B cell (primary cell): ENCODE data around the gene SERPINA10. TPM values are rescaled to one million over a fixed set of nuclear protein-coding genes. Genes with fewer than 3 reads are reported as not detected.

Experiments used
- ATAC-seq: fragments of 200-7000 bp; cut with Tn5 transposase; one replicate; pipeline ENCODE4 v1.10.0; 2021; ENCODE audit warnings: low read depth, mild to moderate bottlenecking, moderate number of reproducible peaks, moderate library complexity
- CTCF ChIA-PET: fragments of 350-600 bp; sonication (Branson Sonifier 250); formaldehyde crosslinking; loops from one replicate; lab custom pipeline; 2021; ENCODE audit warnings: antibody characterized with exemption, inconsistent platforms; lab: Charles Lee
- POLR2A ChIA-PET: fragments of 350-600 bp; sonication (Branson Sonifier 250); formaldehyde crosslinking; loops from one replicate; lab custom pipeline; 2021; ENCODE audit warnings: antibody characterized with exemption; lab: Charles Lee
- DNase-seq: peaks from one replicate; pipeline ENCODE4 v3.0.0; 2013
- H2AFZ ChIP-seq: 2 replicates; pipeline ENCODE4 v1.6.1; 2012; ENCODE audit warnings: mild to moderate bottlenecking, low read depth, low read length; ENCODE audit not compliant: insufficient read depth, poor library complexity, severe bottlenecking
- H3K27ac ChIP-seq, 2 donors: 1 replicate in 1 of 2; 2 replicates in 1 of 2; pipeline ENCODE4 v1.5.1; 2012 to 2013; ENCODE audit warnings: low read length in 2 of 2, mild to moderate bottlenecking in 2 of 2, moderate library complexity in 1 of 2
- H3K27me3 ChIP-seq, 4 experiments: fragments of 200-600 bp in 1 of 4; sonication (generic) in 1 of 4; replicated peaks in 1 of 4; 1 replicate in 2 of 4; 2 replicates in 2 of 4; pipeline versions ENCODE4 v1.6.1 to v1.7.0; 2013 to 2016; ENCODE audit warnings: low read length in 3 of 4, mild to moderate bottlenecking in 2 of 4, mixed read lengths in 1 of 4, moderate library complexity in 1 of 4; ENCODE audit not compliant: insufficient read depth in 4 of 4, control insufficient read depth in 3 of 4; ENCODE audit errors: control extremely low read depth in 1 of 4
- H3K36me3 ChIP-seq, 2 experiments: replicated peaks in 1 of 2; 1 replicate in 1 of 2; 2 replicates in 1 of 2; pipeline versions ENCODE4 v1.6.1 to v1.7.1; 2013; ENCODE audit warnings: low read length in 1 of 2; ENCODE audit not compliant: insufficient read depth in 2 of 2, control insufficient read depth in 1 of 2; ENCODE audit errors: control extremely low read depth in 1 of 2, extremely low read depth in 1 of 2
- H3K4me1 ChIP-seq, 2 donors: fragments of 200-600 bp in 1 of 2; sonication (generic) in 1 of 2; 1 replicate in 1 of 2; 2 replicates in 1 of 2; pipeline versions ENCODE4 v1.5.1 to v1.6.1; 2013 to 2017; ENCODE audit warnings: low read length in 2 of 2; ENCODE audit not compliant: control insufficient read depth in 2 of 2, insufficient read depth in 2 of 2
- H3K4me2 ChIP-seq: replicated peaks from 2 replicates; pipeline ENCODE3; 2012; ENCODE audit warnings: mild to moderate bottlenecking, low read depth, low read length; ENCODE audit not compliant: poor library complexity, severe bottlenecking
- H3K4me3 ChIP-seq, 5 experiments: fragments of 200-600 bp in 1 of 5; sonication (generic) in 1 of 5; 1 replicate in 3 of 5; 2 replicates in 2 of 5; pipeline versions ENCODE4 v1.5.1 to v1.7.0; 2011 to 2016; ENCODE audit warnings: low read length in 4 of 5, mild to moderate bottlenecking in 4 of 5, low read depth in 2 of 5, control low read depth in 1 of 5, moderate library complexity in 1 of 5; ENCODE audit not compliant: insufficient read depth in 1 of 5; ENCODE audit errors: control extremely low read depth in 1 of 5, extremely low read depth in 1 of 5
- H3K79me2 ChIP-seq: fragments of 200-600 bp; sonication (generic); one replicate; pipeline ENCODE4 v1.6.0; 2016; ENCODE audit warnings: low read length; ENCODE audit not compliant: control insufficient read depth, insufficient read depth
- H3K9ac ChIP-seq: fragments of 200-600 bp; sonication (generic); 2 replicates; pipeline ENCODE4 v1.6.1; 2017; ENCODE audit warnings: mild to moderate bottlenecking, low read length, moderate library complexity
- H3K9me3 ChIP-seq, 3 donors: one replicate each; pipeline versions ENCODE4 v1.6.1 to v1.7.1; 2013; ENCODE audit warnings: low read length in 2 of 3; ENCODE audit not compliant: control insufficient read depth in 2 of 3, insufficient read depth in 1 of 3; ENCODE audit errors: control extremely low read depth in 1 of 3
- H4K20me1 ChIP-seq: 2 replicates; pipeline ENCODE4 v1.6.0; 2012; ENCODE audit warnings: mild to moderate bottlenecking, low read length; ENCODE audit not compliant: insufficient read depth, control insufficient read depth, poor library complexity, severe bottlenecking
- H3K27ac Mint-ChIP-seq: one replicate; pipeline ENCODE4 v1.8.0; 2021; ENCODE audit warnings: mixed read lengths
- H3K27me3 Mint-ChIP-seq: one replicate; pipeline ENCODE4 v1.8.0; 2021; ENCODE audit warnings: mixed read lengths
- H3K4me1 Mint-ChIP-seq: one replicate; pipeline ENCODE4 v1.8.0; 2021; ENCODE audit warnings: mixed read lengths
- H3K4me3 Mint-ChIP-seq: one replicate; pipeline ENCODE4 v1.8.0; 2021; ENCODE audit warnings: mixed read lengths
- H3K9me3 Mint-ChIP-seq: one replicate; pipeline ENCODE4 v1.8.0; 2022; ENCODE audit warnings: mixed read lengths; ENCODE audit not compliant: insufficient read depth
- CTCF ChIP-seq: fragments of 200-600 bp; IDR thresholded peaks from one replicate; pipeline ENCODE4 v1.8.0; 2022; ENCODE audit warnings: antibody characterized with exemption, mild to moderate bottlenecking
- EZH2 ChIP-seq: IDR thresholded peaks from 2 replicates; pipeline ENCODE4 v1.6.1; 2012; ENCODE audit warnings: borderline replicate concordance, low read depth, mild to moderate bottlenecking, moderate library complexity, low read length; ENCODE audit not compliant: insufficient read depth, poor library complexity, severe bottlenecking
- WGBS: methylation state at CpG from one replicate; pipeline ENCODE4 v1.1.5; 2013; ENCODE audit warnings: missing lambda C conversion rate; ENCODE audit not compliant: insufficient coverage; 5-methylcytosine and 5-hydroxymethylcytosine counted together
- intact Hi-C: fragments of 100-400 bp; cut with micrococcal nuclease; formaldehyde crosslinking; loops from one replicate; pipeline ENCODE4 v1.10.0; 2022
- polyA plus RNA-seq: library from polyadenylated mRNA; depleted of rRNA; stranded (reverse); fragments of >200 nt; gene quantifications from 2 replicates; pipeline ENCODE4 v1.2.3, GENCODE V29; 2012
- total RNA-seq, 2 donors: library from RNA; stranded (reverse); fragments of 120-200 nt in 1 of 2; gene quantifications; 1 replicate in 1 of 2; 2 replicates in 1 of 2; pipeline versions ENCODE4 v1.2.3 to v1.2.4, GENCODE V29; 2013 to 2022

SERPINA10 gene
- total and polyA plus RNA-seq, 2 donors (not counting 1 experiment from before 2014, with no cell fraction given): not detected

- POLR2A ChIA-PET: no interaction called here
Measured at GRCh38 chr14:94237983-94238382, 55.1 kb downstream of the SERPINA10 start.

GRCh38 chr14:94237046-94237445, 56.0 kb downstream of the SERPINA10 start:
- Histone ChIP-seq H3K27ac (no peak overlapping the region), H3K79me2 (no peaks in the 10 kb centered on the region), H3K27me3 (peaks cover 0 to 3% (median 0%) of the 10 kb centered on the region in 4 experiments), H4K20me1 (no peaks in the 10 kb centered on the region), H3K9me3 (peaks cover 0 to 5% (median 0%) of the 10 kb centered on the region in 3 donors), H3K4me1 (no peaks in the 10 kb centered on the region), H2AFZ (no peak overlapping the region), H3K36me3 (no peaks in the 10 kb centered on the region), H3K4me2 (no peak overlapping the region), H3K4me3 (no peak overlapping the region), H3K9ac (no peak overlapping the region)
- intact Hi-C loops: no loop called here
- no peak overlapping the region for H3K27ac Mint-ChIP-seq
- no peak for DNase-seq
- POLR2A ChIA-PET: no interaction called here
- peaks cover 4% of the 10 kb centered on the region for H3K27me3 Mint-ChIP-seq
- H3K9me3 Mint-ChIP-seq: no peaks in the 10 kb centered on the region
- CTCF ChIA-PET: no interaction called here
- peaks cover 6% of the 10 kb centered on the region for H3K4me1 Mint-ChIP-seq
- no peak for TF ChIP-seq EZH2
- no peak for TF ChIP-seq CTCF
- no peak for ATAC-seq
- H3K4me3 Mint-ChIP-seq: no peak overlapping the region

More at GRCh38 chr14:94237983-94238382, 55.1 kb downstream of the SERPINA10 start:
- Mint-ChIP-seq H3K27ac (no peak overlapping the region), H3K9me3 (no peaks in the 10 kb centered on the region), H3K27me3 (peaks cover 4% of the 10 kb centered on the region), H3K4me1 (peaks cover 6% of the 10 kb centered on the region), H3K4me3 (no peak overlapping the region)
- Histone ChIP-seq H4K20me1 (no peaks in the 10 kb centered on the region), H2AFZ (no peak overlapping the region), H3K4me1 (no peaks in the 10 kb centered on the region), H3K9me3 (peaks cover 0 to 5% (median 0%) of the 10 kb centered on the region in 3 donors), H3K79me2 (no peaks in the 10 kb centered on the region), H3K4me2 (no peak overlapping the region), H3K27me3 (no peaks in the 10 kb centered on the region), H3K36me3 (no peaks in the 10 kb centered on the region), H3K27ac (no peak overlapping the region), H3K9ac (no peak overlapping the region), H3K4me3 (no peak overlapping the region)
- TF ChIP-seq EZH2: no peak
- no peak for TF ChIP-seq CTCF
- WGBS: no CpG with 5 or more reads among the region's 4 CpGs
- ATAC-seq (no peak), DNase-seq (no peak)
- intact Hi-C loops: no loop called here
- CTCF ChIA-PET: no interaction called here

Other genes with a start within 250 kb of the SERPINA10 start
- 191 and 211 TPM in 2 replicates for gene DDX24, start 212.1 kb downstream of the SERPINA10 start, total RNA-seq
- 145 and 265 TPM in 2 replicates for gene DDX24, start 212.1 kb downstream of the SERPINA10 start, polyA plus RNA-seq
- 6.7 and 8.9 TPM in 2 replicates for gene IFI27L1, start 212.0 kb downstream of the SERPINA10 start, total RNA-seq
- 6.5 and 6.7 TPM in 2 replicates for gene IFI27L1, start 212.0 kb downstream of the SERPINA10 start, polyA plus RNA-seq
- 0.27 and 0.81 TPM in 2 replicates for gene IFI27, start 182.5 kb downstream of the SERPINA10 start, total RNA-seq
- 0.15 and 0.52 TPM in 2 replicates for gene IFI27, start 182.5 kb downstream of the SERPINA10 start, polyA plus RNA-seq
- 30.2 and 31.4 TPM in 2 replicates for gene IFI27L2, start 163.7 kb downstream of the SERPINA10 start, total RNA-seq
- 33.2 and 57.4 TPM in 2 replicates for gene IFI27L2, start 163.7 kb downstream of the SERPINA10 start, polyA plus RNA-seq
- gene PPP4R4, start 118.9 kb downstream of the SERPINA10 start, total RNA-seq: not detected in 2 replicates
- 0.03 TPM in 1 of 2 replicates, not detected in the other for gene PPP4R4, start 118.9 kb downstream of the SERPINA10 start, polyA plus RNA-seq
- not detected in 2 replicates for gene SERPINA6, start 30.1 kb upstream of the SERPINA10 start, total RNA-seq
- not detected in 2 replicates for gene SERPINA6, start 30.1 kb upstream of the SERPINA10 start, polyA plus RNA-seq
- not detected in 2 replicates for gene SERPINA2, start 73.4 kb upstream of the SERPINA10 start, total RNA-seq
- gene SERPINA2, start 73.4 kb upstream of the SERPINA10 start, polyA plus RNA-seq: 0.10 TPM in 1 of 2 replicates, not detected in the other
- 0.69 TPM in 1 of 2 replicates, not detected in the other for gene SERPINA1, start 95.3 kb upstream of the SERPINA10 start, total RNA-seq
- gene SERPINA1, start 95.3 kb upstream of the SERPINA10 start, polyA plus RNA-seq: 6.8 and 8.2 TPM in 2 replicates
- not detected in 2 replicates for gene SERPINA11, start 159.5 kb upstream of the SERPINA10 start, total RNA-seq
- gene SERPINA11, start 159.5 kb upstream of the SERPINA10 start, polyA plus RNA-seq: not detected in 2 replicates
- gene SERPINA9, start 182.9 kb upstream of the SERPINA10 start, total RNA-seq: 0.73 and 0.74 TPM in 2 replicates
- gene SERPINA9, start 182.9 kb upstream of the SERPINA10 start, polyA plus RNA-seq: 0.14 TPM in 1 of 2 replicates, not detected in the other
- not detected in 2 replicates for gene SERPINA12, start 216.2 kb upstream of the SERPINA10 start, total RNA-seq
- gene SERPINA12, start 216.2 kb upstream of the SERPINA10 start, polyA plus RNA-seq: not detected in 2 replicates